Coronary artery (tissue), 2 donors: ENCODE measurements around the gene COX6B2.

Source experiments
- DNase-seq: peaks from one replicate; pipeline ENCODE4 v3.0.0-alpha.2; 2017; ENCODE audit warnings: low spot score
- H3K27ac ChIP-seq, 2 donors: fragments of 200-600 bp; sonication (generic); one replicate each; pipeline ENCODE4 v1.5.1; 2016 to 2019
- H3K4me3 ChIP-seq: fragments of 200-600 bp; sonication (generic); 2 replicates; pipeline ENCODE4 v1.5.1; 2016; ENCODE audit warnings: mild to moderate bottlenecking, moderate library complexity
- TF ChIP-seq, protein P1 (sequence below): fragments of 200-600 bp; sonication (generic); IDR thresholded peaks from one replicate; pipeline ENCODE4 v1.5.1; 2019; ENCODE audit warnings: antibody characterized with exemption

The COX6B2 gene

GRCh38 chr19:55311797-55312196, 42.7 kb downstream of the COX6B2 start:
- DNase-seq, result no peak
- TF ChIP-seq, protein P1, sequence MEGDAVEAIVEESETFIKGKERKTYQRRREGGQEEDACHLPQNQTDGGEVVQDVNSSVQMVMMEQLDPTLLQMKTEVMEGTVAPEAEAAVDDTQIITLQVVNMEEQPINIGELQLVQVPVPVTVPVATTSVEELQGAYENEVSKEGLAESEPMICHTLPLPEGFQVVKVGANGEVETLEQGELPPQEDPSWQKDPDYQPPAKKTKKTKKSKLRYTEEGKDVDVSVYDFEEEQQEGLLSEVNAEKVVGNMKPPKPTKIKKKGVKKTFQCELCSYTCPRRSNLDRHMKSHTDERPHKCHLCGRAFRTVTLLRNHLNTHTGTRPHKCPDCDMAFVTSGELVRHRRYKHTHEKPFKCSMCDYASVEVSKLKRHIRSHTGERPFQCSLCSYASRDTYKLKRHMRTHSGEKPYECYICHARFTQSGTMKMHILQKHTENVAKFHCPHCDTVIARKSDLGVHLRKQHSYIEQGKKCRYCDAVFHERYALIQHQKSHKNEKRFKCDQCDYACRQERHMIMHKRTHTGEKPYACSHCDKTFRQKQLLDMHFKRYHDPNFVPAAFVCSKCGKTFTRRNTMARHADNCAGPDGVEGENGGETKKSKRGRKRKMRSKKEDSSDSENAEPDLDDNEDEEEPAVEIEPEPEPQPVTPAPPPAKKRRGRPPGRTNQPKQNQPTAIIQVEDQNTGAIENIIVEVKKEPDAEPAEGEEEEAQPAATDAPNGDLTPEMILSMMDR, result no peak
- no peak overlapping the region for H3K4me3 ChIP-seq
- H3K27ac ChIP-seq, result no peak overlapping the region

DNA sequence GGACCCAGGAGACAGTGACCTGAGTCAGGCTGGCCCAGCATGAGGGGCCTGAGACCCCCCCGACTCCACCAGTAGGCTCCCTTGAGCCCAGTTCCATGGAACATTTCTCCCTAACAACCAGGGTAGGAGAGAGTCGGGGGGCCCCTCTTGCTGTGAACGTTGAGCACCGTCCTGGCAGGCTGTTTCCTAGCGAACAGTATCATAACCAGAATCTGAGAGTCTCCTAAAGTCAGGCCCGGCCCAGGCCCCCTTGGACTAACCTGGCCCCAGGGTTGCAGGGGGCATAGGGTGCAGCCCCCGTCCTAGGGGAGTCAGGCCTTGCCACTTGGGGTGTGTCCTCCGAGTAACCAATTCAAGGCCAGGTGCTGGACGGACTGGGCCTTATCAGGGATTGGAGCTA, 43.1 kb downstream of the COX6B2 start:
- DNase-seq, result no peak
- no peak overlapping the region for H3K4me3 ChIP-seq
- H3K27ac ChIP-seq, result no peak overlapping the region
- TF ChIP-seq, protein P1, result no peak

GRCh38 chr19:55310498-55310897, 44.0 kb downstream of the COX6B2 start:
- no peak overlapping the region for H3K4me3 ChIP-seq
- TF ChIP-seq, protein P1, result no peak
- no peak for DNase-seq
- H3K27ac ChIP-seq, result no peak overlapping the region

- H3K4me3 ChIP-seq, result no peak overlapping the region
- TF ChIP-seq, protein P1, result no peak
- DNase-seq, result no peak
- no peak overlapping the region for H3K27ac ChIP-seq
These were observed 45.1 kb downstream of the COX6B2 start for GRCh38 chr19:55309448-55309847.

DNA sequence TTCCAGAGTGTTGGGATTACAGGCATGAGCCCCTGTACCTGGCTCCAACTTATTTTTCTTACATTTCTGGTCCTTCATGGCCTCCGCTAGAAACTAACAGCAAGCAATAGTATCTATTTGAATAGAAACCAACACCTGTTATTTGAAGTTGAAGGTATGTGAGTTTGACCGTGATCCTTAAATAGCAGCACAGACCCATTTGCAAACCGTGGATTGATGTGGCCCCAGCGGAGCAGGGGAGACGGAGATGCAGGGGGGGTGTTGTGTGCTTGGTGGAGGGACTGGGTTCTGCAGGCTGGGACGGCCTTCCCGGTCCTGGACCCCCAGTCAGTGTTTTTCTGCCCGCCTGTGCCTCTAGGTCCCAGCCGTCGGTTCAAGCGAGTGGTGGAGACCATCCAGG, 46.2 kb downstream of the COX6B2 start:
- DNase-seq, result no peak
- Histone ChIP-seq H3K27ac (no peak overlapping the region), H3K4me3 (no peak overlapping the region)
- TF ChIP-seq, protein P1, result no peak

GRCh38 chr19:55306712-55307111, 47.8 kb downstream of the COX6B2 start:
- H3K27ac ChIP-seq, result no peak overlapping the region
- DNase-seq, result no peak
- no peak overlapping the region for H3K4me3 ChIP-seq
- TF ChIP-seq, protein P1, result no peak

GRCh38 chr19:55305983-55306562, 48.4 kb downstream of the COX6B2 start:
- TF ChIP-seq, protein P1, result no peak
- Histone ChIP-seq H3K27ac (no peak overlapping the region), H3K4me3 (no peak overlapping the region)
- DNase-seq, result no peak
